ENCODE results near the gene PTH2R.
"Not testable (repeated sequence)": the region's sequence is repeated elsewhere in the genome, so short reads cannot be mapped to it uniquely, and the experiment has no call there.

PTH2R gene

DNA sequence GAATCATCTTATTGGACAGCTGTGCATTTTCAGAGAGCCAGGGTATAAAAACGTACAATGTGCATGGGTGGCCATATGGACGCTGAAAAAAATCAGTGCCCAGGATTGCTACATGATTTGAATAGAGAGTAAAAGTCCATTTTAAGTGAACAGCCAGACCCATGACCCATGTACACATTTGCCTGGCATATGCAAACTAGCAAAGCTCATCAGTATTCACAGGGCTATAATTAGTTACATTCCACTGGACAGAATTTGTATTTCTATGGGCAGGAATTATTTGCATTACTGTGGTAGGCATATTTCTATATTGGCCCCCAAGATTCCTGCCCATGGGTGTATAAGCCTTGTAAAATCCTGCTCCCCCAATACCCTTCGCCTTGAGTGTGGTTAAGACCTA lies 78.8 kb downstream of the PTH2R start:
- no peak for DNase-seq

DNA sequence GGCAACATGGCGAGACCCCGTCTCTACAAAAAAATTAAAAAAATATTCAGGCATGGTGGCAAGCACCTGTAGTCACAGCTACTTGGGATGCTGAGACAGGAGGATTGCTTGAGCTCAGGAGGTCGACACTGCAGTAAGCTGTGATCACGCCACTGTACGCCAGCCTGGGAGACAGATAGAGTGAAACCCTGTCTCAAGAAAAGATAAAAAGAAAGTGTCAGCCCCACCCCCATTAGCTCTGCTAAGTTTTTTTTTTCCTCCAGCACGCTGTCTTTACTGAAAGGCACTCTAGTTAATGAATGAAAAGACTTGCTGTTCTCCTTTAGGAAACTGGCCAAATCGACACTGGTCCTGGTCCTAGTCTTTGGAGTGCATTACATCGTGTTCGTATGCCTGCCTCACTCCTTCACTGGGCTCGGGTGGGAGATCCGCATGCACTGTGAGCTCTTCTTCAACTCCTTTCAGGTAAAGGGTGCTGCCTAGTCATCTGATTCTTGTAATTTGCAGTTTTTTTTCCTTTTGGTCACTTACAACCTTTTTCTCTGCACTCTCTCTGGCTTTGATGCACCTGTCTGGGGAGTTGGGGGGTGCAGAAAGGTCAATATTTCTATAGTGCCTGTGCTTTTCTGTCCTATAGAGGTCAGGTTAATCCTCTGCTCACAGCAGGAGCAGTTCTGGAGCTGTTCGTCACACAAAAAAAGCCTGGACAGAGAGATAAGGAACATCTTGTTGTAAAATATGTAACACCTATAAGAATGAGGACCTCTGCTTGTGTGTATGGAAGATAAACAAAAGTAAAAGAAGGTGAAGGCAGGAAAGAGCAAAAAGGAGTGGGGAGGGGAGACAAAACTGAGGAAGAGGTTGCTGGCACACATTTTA lies 82.3 kb downstream of the PTH2R start:
- peak in 2 of 58 donors; percentile 4 for DNase-seq

GRCh38 chr2:208489687-208490086 lies 83.1 kb downstream of the PTH2R start:
- DNase-seq: no peak

GRCh38 chr2:208490492-208490891 lies 83.9 kb downstream of the PTH2R start:
- no peak for DNase-seq

DNA sequence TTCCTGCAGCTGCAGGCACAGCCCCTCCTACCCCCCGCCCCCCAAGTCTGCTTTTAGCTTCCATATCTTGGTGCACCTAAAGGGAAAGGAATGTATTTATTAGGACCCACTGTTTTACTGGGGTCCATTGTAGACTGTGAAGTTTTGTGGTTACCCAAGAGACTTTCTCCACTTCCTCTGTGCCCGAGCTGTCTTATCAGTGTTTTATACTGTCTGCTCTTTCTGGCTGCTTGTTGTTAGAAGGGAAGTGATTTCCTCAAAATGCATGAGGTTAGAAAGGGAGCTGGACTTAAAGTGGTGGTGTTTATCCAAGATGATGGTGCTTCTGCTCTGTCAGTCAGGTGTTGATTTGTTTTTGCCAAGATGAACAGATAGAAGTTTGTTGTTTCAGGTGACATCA lies 85.0 kb downstream of the PTH2R start:
- DNase-seq: peak in 1 of 58 donors; percentile 1

DNA sequence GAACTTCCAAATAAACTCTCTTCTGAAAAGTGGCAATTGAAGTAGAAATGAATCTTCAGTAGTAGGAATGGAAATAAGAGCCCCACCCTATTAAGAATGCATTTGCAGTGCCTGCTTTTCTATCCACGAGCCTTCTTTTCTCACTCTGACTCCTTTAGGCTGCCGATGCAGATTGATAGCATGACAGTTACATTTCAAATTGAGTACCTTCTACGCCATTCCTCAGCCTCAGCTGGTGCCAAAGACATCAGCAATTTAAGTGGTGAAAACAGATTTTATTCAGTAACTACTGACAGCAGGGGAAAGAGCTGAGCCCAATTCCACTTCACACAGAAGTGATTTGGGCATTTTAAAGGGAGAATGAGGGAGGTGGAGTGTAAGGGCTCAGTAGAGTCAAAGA lies 85.5 kb downstream of the PTH2R start:
- no peak for DNase-seq

DNA sequence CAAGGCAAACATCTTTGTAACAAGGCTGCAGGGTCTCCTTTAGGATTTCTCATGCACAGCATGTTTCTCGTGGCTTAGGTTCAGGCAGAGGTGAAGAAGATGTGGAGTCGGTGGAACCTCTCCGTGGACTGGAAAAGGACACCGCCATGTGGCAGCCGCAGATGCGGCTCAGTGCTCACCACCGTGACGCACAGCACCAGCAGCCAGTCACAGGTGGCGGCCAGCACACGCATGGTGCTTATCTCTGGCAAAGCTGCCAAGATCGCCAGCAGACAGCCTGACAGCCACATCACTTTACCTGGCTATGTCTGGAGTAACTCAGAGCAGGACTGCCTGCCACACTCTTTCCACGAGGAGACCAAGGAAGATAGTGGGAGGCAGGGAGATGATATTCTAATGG lies 86.6 kb downstream of the PTH2R start:
- DNase-seq: no peak

DNA sequence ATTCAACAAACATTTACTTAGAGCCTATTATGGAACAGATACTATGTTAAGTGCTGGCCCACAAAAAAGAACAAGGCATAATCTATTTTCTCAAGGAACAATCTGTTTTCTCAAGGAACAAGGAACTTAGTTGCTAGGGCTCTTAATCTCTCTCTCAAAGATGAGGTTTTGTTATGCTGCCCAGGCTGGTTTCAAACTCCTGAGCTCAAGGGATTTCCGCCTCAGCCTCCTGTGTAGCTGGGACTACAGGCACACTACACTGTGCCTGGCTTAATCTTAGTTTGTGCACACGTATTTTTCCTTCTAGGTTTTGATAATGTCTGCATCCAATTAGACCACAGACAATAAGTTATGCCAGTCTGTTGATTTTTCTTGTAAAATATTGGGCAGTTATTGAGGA lies 89.5 kb downstream of the PTH2R start:
- DNase-seq: no peak

DNA sequence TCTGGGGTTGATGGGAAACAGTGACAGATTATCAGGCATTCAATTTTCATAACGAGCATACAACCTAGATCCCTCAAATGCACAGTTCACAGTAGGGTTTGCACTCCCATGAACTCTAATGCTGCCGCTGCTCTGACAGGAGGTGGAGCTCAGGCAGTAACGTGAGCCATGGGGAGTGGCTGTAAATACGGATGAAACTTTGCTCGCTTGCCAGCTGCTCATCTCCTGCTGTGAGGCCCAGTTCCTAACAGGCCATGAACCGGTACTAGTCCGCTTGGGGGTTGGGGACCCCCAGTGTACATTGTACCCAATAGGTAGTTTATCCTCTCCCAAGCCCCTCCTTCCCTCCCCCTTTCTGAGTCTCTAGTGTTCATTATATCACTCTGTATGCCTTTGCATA lies 94.6 kb downstream of the PTH2R start:
- DNase-seq: no peak

DNA sequence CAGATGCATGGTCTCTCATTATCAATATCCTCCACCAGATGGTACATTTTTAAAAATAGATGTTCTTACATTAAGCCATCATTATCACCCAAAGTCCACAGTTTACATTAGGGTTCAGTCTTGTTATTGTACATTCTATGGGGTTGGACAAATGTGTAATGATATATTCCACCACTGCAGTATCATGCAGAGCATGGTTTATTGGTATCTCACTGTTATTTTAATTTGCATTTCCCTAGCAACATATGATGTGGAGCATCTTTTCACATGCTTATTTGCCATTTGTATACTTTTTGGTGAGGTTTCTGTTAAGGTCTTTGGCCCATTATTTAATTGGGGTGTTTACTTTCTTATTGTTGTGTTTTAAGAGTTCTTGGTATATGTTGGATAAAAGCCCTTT lies 95.7 kb downstream of the PTH2R start:
- DNase-seq: no peak

GRCh38 chr2:208505365-208505764 lies 98.8 kb downstream of the PTH2R start:
- not testable (repeated sequence) for DNase-seq

DNA sequence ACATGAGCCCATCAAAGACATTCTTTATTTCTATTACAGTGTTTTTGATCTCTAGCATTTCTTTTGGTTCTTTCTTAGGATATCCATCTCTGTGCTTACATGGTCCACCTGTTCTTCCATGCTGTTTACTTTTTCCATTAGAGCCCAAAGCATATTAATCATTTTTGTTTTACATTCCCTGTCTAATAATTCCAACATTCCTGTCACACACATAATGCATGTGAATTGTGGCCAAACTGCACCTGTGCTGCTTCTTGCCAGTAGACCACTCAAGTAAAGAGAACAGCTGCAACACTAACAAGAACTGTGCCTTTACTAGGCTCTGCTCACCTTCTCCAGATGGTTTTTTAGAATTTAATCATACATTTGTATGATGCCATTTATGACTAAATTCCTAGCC lies 103.0 kb downstream of the PTH2R start:
- DNase-seq: no peak

- no peak for DNase-seq
Measured at GRCh38 chr2:208511016-208511415, 104.4 kb downstream of the PTH2R start.

DNA sequence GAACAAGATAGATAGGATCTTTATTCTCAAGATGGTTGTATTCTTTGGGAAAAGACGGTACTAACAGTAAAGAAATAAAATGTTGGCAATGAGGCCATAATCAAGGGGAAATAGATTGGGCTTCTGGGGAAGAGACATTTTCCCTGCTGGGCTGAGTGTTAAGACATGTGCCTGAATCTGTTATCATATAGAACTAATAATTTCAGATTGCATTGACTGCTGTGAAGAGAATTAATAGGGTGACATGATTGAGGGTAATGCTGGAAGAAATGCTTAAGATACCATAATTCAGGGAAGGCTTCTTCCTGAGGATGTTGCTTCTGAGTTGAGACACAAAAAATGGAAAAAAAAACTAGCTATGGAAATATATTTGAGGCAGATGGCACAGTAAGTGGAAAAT lies 105.0 kb downstream of the PTH2R start:
- DNase-seq: no peak

- DNase-seq: no peak
Measured at GRCh38 chr2:208515099-208515498, 108.5 kb downstream of the PTH2R start.

DNA sequence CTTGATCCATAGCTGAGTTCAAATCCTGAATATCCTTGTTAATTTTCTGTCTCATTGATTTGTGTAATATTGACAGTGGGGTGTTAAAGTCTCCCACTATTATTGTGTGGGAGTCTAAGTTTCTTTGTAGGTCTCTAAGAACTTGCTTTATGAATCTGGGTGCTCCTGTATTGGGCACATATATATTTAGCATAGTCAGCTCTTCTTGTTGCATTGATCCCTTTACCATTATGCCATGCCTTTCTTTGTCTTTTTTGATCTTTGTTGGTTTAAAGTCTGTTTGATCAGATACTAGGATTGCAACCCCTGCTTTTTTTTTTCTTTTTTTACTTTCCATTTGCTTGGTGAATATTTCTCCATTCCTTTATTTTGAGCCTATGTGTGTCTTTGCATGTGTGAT lies 116.5 kb downstream of the PTH2R start:
- not testable (repeated sequence) for DNase-seq

- not testable (repeated sequence) for DNase-seq
Measured at GRCh38 chr2:208525165-208525564, 118.6 kb downstream of the PTH2R start.

- DNase-seq: no peak
Measured at GRCh38 chr2:208529796-208530195, 123.2 kb downstream of the PTH2R start.

- DNase-seq: no peak
Measured at GRCh38 chr2:208531361-208531760, 124.8 kb downstream of the PTH2R start.

GRCh38 chr2:208535578-208535977 lies 129.0 kb downstream of the PTH2R start:
- not testable (repeated sequence) for DNase-seq

GRCh38 chr2:208541461-208541988 lies 134.9 kb downstream of the PTH2R start:
- DNase-seq: no peak

DNA sequence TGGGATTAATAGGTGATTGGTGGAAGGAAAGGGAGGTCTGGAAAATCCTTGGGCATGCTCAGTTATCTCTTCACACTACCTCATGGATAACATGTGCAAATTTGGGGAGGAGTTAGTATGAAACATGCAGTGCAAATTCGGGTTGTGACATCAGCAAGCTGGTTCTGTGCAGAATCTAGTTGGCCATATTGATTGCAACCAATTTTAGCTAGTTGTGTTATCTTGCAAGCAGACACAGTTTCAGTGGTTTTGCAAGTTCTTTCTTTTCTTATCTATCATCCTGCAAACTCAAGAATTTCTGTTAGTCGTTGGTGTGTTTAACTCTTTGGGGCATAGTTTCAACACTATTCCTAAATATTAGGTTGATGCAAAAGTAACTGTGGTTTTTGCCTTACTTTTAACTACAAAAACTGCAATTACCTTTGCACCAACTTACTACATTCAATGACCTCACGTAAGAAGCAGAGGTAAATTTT lies 135.4 kb downstream of the PTH2R start:
- DNase-seq: no peak

DNA sequence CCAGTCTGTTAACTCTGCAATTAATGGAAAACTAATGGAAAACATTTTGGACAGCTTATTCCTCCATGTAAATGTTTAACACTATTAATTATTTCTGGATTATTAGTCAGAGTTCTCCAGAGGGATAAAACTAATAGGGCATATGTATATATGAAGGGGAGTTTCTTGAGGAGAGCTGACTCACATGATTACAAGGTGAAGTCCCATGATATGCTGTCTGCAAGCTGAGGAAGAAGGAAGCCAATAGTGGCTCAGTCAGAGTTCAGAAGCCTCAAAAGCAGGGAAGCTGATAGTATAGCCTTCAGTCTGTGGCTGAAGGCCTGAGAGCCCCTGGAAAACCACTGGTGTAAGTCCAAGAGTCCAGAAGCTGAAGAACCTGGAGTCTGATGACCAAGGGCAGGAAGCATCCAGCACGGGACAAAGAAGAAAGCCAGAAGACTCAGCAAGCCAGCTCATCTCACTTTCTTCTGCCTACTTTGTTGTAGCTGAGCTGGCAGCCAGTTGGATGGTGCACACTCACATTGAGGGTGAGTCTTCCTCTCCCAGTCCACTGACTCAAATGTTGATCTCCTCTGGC lies 136.0 kb downstream of the PTH2R start:
- no peak for DNase-seq

All from anterior cingulate cortex (tissue), 58 donors.